Measurements from ENCODE around the gene F10. TPM values are rescaled to one million over a fixed set of nuclear protein-coding genes. Genes with fewer than 3 reads are reported as not detected.

F10 gene
- total and polyA plus RNA-seq, 11 donors = 2.4 to 13.6 (median 9.2) TPM

DNA sequence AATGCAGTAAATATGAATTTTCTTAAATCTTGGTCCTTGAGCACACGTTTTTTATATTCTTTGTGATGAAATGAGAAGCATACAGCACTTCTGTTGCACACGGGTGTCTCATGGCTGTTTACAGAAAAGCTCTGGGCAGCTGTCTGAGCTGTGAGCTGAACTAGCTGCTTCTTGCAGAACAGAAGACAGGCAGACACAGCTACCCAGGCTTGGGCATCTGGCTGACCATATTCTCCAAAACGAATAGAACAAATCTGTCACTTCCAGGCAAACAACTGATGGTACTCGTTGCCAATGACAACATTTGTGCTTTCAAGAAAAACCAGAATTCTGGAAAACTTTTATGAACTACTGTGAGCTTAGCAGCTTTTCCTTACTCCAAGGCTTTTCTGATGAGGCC, 69.7 kb downstream of the F10 start:
- ATAC-seq (no peak), DNase-seq (no peak)
- intact Hi-C loops (cut with DNase I) = no loop called here
- Histone ChIP-seq H3K27ac (no peak overlapping the region), H3K4me1 (peaks cover 0 to 15% (median 4%) of the 10 kb centered on the region in 12 donors), H3K36me3 (peaks cover 0 to 94% (median 89%) of the 10 kb centered on the region in 9 donors), H3K27me3 (no peaks in the 10 kb centered on the region), H3K9me3 (no peaks in the 10 kb centered on the region), H3K4me3 (no peak overlapping the region)
- 86 to 89% (median 88%) methylated on average over 4 of the region's 4 CpGs for WGBS, 4 donors
- TF ChIP-seq, protein P1, sequence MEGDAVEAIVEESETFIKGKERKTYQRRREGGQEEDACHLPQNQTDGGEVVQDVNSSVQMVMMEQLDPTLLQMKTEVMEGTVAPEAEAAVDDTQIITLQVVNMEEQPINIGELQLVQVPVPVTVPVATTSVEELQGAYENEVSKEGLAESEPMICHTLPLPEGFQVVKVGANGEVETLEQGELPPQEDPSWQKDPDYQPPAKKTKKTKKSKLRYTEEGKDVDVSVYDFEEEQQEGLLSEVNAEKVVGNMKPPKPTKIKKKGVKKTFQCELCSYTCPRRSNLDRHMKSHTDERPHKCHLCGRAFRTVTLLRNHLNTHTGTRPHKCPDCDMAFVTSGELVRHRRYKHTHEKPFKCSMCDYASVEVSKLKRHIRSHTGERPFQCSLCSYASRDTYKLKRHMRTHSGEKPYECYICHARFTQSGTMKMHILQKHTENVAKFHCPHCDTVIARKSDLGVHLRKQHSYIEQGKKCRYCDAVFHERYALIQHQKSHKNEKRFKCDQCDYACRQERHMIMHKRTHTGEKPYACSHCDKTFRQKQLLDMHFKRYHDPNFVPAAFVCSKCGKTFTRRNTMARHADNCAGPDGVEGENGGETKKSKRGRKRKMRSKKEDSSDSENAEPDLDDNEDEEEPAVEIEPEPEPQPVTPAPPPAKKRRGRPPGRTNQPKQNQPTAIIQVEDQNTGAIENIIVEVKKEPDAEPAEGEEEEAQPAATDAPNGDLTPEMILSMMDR (IDR thresholded peaks at IDR 0.05) = no peak
- TF ChIP-seq POLR2A (IDR thresholded peaks at IDR 0.05) = no peak

DNA sequence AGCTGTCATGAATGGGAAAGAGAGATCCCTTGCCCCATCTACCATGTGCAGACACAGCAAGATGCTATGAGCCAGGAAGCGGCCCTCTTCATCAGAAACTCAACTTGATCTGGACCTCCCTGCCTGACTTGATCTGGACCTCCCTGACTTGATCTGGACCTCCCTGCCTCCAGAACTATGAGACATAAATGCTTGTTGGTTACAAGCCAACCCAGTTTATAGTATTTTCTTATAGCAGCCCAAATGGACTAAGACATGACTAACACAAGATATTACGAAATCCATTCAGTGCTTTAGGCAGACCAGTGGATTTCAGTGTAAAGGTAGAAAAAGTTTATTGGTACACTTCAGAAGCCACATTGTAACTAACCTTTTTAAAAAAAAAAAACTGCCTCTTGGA, 70.3 kb downstream of the F10 start:
- H3K9me3 ChIP-seq = no peaks in the 10 kb centered on the region
- TF ChIP-seq, protein P1 (IDR thresholded peaks at IDR 0.05) = no peak
- no peak for TF ChIP-seq POLR2A (IDR thresholded peaks at IDR 0.05)
- H3K36me3 ChIP-seq = peaks cover 0 to 100% (median 95%) of the 10 kb centered on the region in 9 donors
- no peak for DNase-seq
- H3K4me3 ChIP-seq = no peak overlapping the region
- WGBS, 4 donors = 93 to 99% (median 95%) methylated on average over 2 of the region's 2 CpGs
- peaks cover 0 to 14% (median under 1%) of the 10 kb centered on the region in 12 donors for H3K4me1 ChIP-seq
- H3K27ac ChIP-seq = no peak overlapping the region
- H3K27me3 ChIP-seq = no peaks in the 10 kb centered on the region
- intact Hi-C loops (cut with DNase I) = no loop called here
- no peak for ATAC-seq

DNA sequence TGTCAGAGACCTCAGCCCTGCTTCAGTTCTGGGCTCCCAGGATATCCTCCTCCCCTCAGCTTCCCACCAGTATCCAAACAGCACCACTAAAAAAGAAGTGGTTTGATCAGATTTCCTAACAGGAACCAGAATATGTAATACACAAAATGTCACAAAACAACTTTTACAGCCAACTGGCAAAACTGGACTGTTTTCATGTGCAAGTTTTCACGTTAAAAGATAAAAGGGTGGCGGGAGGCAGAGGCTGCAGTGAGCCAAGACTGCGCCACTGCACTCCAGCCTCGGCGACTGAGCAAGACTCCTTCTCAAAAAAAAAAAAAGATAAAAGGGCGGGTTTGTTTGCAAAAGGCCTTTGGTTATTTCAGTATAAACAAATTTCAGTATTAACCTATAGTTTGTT, 72.8 kb downstream of the F10 start:
- TF ChIP-seq POLR2A (IDR thresholded peaks at IDR 0.05) = no peak
- TF ChIP-seq, protein P1 (IDR thresholded peaks at IDR 0.05) = no peak
- Histone ChIP-seq H3K27me3 (no peaks in the 10 kb centered on the region), H3K27ac (no peak overlapping the region), H3K4me1 (peaks cover 0 to 25% (median 0%) of the 10 kb centered on the region in 12 donors), H3K4me3 (no peak overlapping the region), H3K9me3 (no peaks in the 10 kb centered on the region), H3K36me3 (peaks cover 0 to 100% (median 96%) of the 10 kb centered on the region in 9 donors)
- WGBS, 4 donors = 77 to 83% (median 80%) methylated on average over 6 of the region's 6 CpGs
- intact Hi-C loops (cut with DNase I) = no loop called here
- ATAC-seq (no peak), DNase-seq (no peak)

DNA sequence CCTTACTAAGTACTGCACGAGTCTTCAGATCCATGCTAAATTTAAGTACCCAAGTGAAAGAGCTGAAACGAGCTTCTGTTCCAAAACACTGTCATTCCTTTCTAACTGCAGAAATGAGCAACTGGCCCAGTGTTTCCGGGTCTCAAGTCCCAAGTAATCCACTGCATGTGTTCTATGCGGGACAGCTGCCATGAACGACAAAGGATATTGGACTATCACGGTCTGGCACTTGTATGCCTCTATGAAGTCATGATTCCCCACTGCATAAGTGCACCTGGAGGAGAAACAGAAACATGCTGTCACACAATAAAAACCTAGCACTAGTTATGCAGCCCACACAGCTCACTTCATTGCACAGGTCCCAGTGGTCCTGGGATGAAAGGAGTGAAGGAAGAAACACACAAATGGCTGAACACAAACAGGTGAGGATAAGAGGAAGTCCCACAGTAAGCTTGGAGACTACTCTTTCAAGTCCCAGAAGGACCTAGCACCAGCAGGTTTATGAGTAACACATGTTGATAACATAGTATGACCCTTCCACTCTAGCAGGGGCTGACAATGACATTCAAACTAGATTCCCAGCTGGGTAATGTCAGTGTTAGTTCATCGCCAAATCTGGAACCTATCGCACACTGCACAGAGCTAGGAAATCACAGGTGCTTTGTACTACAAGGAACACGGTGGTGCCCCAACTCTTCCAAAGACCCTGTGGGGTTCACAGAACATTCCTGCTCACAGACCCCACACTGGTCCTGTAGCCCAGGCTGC, 74.6 kb downstream of the F10 start:
- TF ChIP-seq, protein P1 (IDR thresholded peaks at IDR 0.05) = no peak
- no peak for TF ChIP-seq POLR2A (IDR thresholded peaks at IDR 0.05)
- no peaks in the 10 kb centered on the region for H3K27me3 ChIP-seq
- no peak for DNase-seq
- peaks cover 0 to 29% (median 4%) of the 10 kb centered on the region in 12 donors for H3K4me1 ChIP-seq
- peaks cover 0 to 84% (median 79%) of the 10 kb centered on the region in 9 donors for H3K36me3 ChIP-seq
- H3K9me3 ChIP-seq = no peaks in the 10 kb centered on the region
- WGBS, 4 donors = 48 to 64% (median 54%) methylated on average over 8 to 9 of the region's 9 CpGs
- intact Hi-C loops (cut with DNase I) = no loop called here
- peak overlapping the region in 9 of 12 donors; percentile 7 to 39 (median 25) for H3K27ac ChIP-seq
- ATAC-seq = peak; percentile 34 to 85 (median 76)
- no peak overlapping the region for H3K4me3 ChIP-seq

Other genes starting within 250 kb of the F10 start
- gene MCF2L, start 153.6 kb upstream of the F10 start, total RNA-seq = 10 to 100 TPM; 26.0 to 61.0 (median 43.6) TPM
- gene MCF2L, start 153.6 kb upstream of the F10 start, polyA plus RNA-seq = 10 to 100 TPM; 37.7 to 40.0 TPM
- gene F7, start 17.0 kb upstream of the F10 start, total RNA-seq = under 1 TPM in 3 of 9 donors, not detected in 6; 0.10 to 0.41 (median 0.16) TPM
- gene F7, start 17.0 kb upstream of the F10 start, polyA plus RNA-seq = under 1 TPM in 1 of 2 donors, not detected in 1; 0.01 TPM
- gene PROZ, start 35.8 kb downstream of the F10 start, total RNA-seq = not detected
- not detected for gene PROZ, start 35.8 kb downstream of the F10 start, polyA plus RNA-seq
- 10 to 100 TPM; 40.1 to 60.2 (median 45.2) TPM for gene PCID2, start 85.9 kb downstream of the F10 start, total RNA-seq
- 10 to 100 TPM; 30.0 to 57.7 TPM for gene PCID2, start 85.9 kb downstream of the F10 start, polyA plus RNA-seq
- gene CUL4A, start 86.8 kb downstream of the F10 start, total RNA-seq = 100 to 1,000 TPM in 7 of 9 donors, 10 to 100 TPM in 2; 86.7 to 121 (median 114) TPM
- 10 to 100 TPM; 29.7 to 82.1 TPM for gene CUL4A, start 86.8 kb downstream of the F10 start, polyA plus RNA-seq
- 100 to 1,000 TPM in 5 of 9 donors, 10 to 100 TPM in 4; 77.5 to 214 (median 101) TPM for gene LAMP1, start 174.4 kb downstream of the F10 start, total RNA-seq
- gene LAMP1, start 174.4 kb downstream of the F10 start, polyA plus RNA-seq = 10 to 100 TPM; 41.4 to 96.1 TPM
- under 1 TPM in 7 of 9 donors, not detected in 2; 0.36 to 1.00 (median 0.61) TPM for gene GRTP1, start 241.3 kb downstream of the F10 start, total RNA-seq
- 1 to 10 TPM; 1.3 to 3.5 TPM for gene GRTP1, start 241.3 kb downstream of the F10 start, polyA plus RNA-seq

Measured in heart left ventricle (tissue), 16 donors.